Activated CD8-positive, alpha-beta memory T cell treated with anti-CD3 and anti-CD28 coated beads for 36 hours (primary cell): ENCODE data around the gene LRRC19. TPM values are rescaled to one million over a fixed set of nuclear protein-coding genes. Genes with fewer than 3 reads are reported as not detected.

Experiments
- CTCF ChIA-PET: fragments of 350-600 bp; sonication (Branson Sonifier 250); formaldehyde crosslinking; loops from one replicate; lab custom pipeline; 2021; ENCODE audit warnings: antibody characterized with exemption; lab: Charles Lee
- POLR2A ChIA-PET: fragments of 350-600 bp; sonication (Branson Sonifier 250); formaldehyde crosslinking; loops from one replicate; lab custom pipeline; 2021; ENCODE audit warnings: antibody characterized with exemption; lab: Charles Lee
- total RNA-seq, 2 experiments: library from RNA; stranded (reverse); gene quantifications; one replicate each; pipeline ENCODE4 v1.2.3, GENCODE V29; 2021

Gene LRRC19
- total RNA-seq, 2 experiments from 2014 or later = not detected

DNA sequence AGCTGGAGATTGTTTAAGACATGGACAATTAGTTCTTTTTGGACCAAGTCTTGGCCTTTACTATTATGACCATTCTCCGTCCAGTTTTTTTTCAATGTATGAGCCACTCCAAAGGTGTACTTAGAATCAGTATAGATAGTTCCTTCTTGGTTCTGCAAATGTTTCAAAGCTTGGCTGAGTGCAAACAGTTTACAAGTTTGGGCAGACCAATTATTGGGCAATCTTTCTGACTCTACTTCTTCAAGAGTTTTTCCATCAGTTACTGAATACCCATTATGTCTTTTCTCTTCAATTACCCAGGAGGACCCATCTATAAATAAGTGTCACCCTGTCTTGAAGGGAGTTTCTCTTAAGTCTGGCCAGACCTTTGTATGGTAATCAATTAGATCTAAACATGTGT, 33.8 kb downstream of the LRRC19 start:
- CTCF ChIA-PET = no interaction called here

GRCh38 chr9:26956860-26957233, 48.6 kb downstream of the LRRC19 start:
- POLR2A ChIA-PET = interaction anchor here (1.8 to 2.5 kb wide), 2 partner anchors 10 to 64 kb away, joined by 11 to 20 read pairs; partner anchors contain the start of genes CAAP1 and PLAA
- CTCF ChIA-PET = no interaction called here

More for the DNA sequence above, 33.8 kb downstream of the LRRC19 start:
- POLR2A ChIA-PET = no interaction called here

- ChIA-PET POLR2A (interaction anchor here (1.4 to 2.5 kb wide), 3 partner anchors 9 to 64 kb away, joined by 7 to 20 read pairs (median 11); partner anchors contain the start of genes CAAP1 and PLAA), CTCF (interaction anchor here (1.0 kb wide), 1 partner anchor 9 kb away, joined by 3 read pairs; the partner anchor contains the start of gene PLAA)
Measured at GRCh38 chr9:26955921-26956859, 49.3 kb downstream of the LRRC19 start, which contains the start of gene IFT74. Gene IFT74, plus strand, starts transcription at chr9:26956412. Its CDS starts 5,556 bp downstream, at chr9:26961968.

DNA sequence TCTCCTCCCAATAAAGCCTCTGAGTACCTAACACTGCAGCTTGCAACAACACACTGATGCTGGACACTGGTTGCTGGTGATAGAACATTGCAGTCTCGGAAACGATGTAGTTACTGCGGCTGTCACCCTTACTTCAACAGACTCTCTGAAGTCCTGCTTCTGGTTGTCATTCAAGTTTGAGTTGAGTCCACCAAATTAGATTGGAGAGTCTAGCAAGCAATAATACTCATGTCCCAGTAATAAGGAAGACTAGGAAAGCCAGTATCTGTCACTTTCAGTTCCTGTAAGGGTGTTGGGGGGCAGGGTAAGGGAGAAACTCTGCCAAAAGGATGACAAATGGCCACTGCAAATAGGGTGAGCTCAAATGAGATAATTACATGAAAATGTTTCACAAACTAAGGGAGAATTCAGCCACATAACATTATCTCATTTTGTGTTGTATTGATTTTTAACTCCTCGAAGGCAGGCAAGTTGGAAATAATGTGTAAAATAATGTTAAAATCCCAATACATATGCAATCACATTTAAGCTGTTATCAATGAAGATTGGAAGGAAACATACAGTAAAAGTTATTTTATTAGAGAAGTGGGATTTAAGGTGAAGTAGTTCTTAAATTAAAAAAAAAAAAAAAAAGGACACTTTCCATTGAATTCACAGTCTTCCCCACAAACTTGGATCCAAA, 50.1 kb downstream of the LRRC19 start:
- ChIA-PET POLR2A (interaction anchor here (1.4 to 2.5 kb wide), 3 partner anchors 8 to 63 kb away, joined by 7 to 20 read pairs (median 11); partner anchors contain the start of genes CAAP1 and PLAA), CTCF (interaction anchor here (1.0 kb wide), 1 partner anchor 8 kb away, joined by 3 read pairs; the partner anchor contains the start of gene PLAA)

DNA sequence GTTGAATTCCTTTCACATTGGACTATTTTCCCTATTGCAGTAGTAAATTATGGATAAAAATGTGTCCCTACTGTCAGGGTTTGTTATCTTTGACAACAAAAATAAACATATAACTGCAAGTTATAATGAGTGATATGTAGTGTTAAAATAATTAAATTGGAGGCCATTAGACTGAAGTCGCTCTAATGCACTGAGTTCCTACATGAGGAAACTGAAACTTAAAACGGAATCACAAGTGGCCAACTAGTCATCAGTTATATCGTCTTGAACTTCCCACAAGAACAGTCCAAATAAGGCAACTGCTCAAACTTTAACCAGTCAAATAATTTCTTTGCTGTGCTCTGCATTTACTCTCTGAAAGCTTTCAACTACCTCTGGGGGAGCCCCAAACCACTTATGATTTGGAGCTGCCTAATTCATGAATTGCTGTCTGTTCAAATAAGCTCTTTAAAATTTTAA, 51.4 kb downstream of the LRRC19 start:
- CTCF ChIA-PET = no interaction called here

DNA sequence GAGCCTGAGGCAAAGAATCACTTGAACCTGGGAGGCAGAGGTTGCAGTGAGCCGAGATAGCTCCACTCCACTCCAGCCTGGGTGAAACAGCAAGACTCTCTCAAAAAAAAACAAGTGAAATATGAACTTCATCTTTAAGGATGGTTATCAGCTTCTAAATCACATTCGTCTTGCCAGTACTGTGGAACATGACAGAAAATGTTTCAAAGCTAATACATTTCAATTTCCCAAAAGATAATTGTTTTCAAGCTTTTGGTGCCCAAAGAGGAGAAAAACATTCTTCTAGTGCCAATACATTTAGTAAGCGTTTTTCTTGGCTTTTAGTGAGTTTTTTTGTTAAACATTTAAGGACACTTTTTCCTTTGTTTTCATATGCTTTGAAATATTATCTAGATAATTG, 53.7 kb downstream of the LRRC19 start:
- CTCF ChIA-PET = no interaction called here
- POLR2A ChIA-PET = no interaction called here

More for the DNA sequence above, 51.4 kb downstream of the LRRC19 start:
- POLR2A ChIA-PET = no interaction called here

- POLR2A ChIA-PET = interaction anchor here (0.6 kb wide), 1 partner anchor 611 kb away, joined by 4 read pairs; no protein-coding TSS in a partner anchor
Measured at GRCh38 chr9:26950521-26950920, 55.0 kb downstream of the LRRC19 start.

DNA sequence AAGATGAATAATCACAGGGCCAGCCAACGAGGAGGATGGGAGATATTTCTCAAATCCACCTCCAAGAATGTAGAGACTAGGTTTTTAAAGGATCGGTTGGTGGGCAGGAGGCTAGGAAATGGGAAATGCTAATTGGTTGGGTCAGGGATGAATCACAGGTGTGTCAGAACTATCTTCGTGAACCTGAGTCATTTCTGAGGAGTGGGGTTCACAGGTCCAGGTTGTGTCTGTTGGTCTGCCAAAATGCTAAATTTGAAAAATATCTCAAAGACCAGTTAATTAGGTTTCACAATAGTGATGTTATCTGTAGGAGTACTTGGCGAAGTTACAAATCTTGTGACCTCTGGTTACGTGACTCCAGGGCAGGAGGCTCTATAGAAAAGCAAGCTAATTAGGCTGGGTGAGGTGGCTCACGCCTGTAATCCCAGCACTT, 55.8 kb downstream of the LRRC19 start:
- ChIA-PET CTCF (no interaction called here), POLR2A (no interaction called here)

More at GRCh38 chr9:26950521-26950920, 55.0 kb downstream of the LRRC19 start:
- CTCF ChIA-PET = no interaction called here

- CTCF ChIA-PET = interaction anchor here (0.9 kb wide), 1 partner anchor 8 kb away, joined by 3 read pairs; no protein-coding TSS in a partner anchor
- POLR2A ChIA-PET = interaction anchor here (2.3 to 2.6 kb wide), 2 partner anchors 8 to 55 kb away, joined by 10 to 20 read pairs; partner anchors contain the start of genes CAAP1 and IFT74
Measured at GRCh38 chr9:26947736-26948135, 57.7 kb downstream of the LRRC19 start.

- POLR2A ChIA-PET = interaction anchor here (2.3 to 2.6 kb wide), 2 partner anchors 9 to 54 kb away, joined by 10 to 20 read pairs; partner anchors contain the start of genes CAAP1 and IFT74
- CTCF ChIA-PET = interaction anchor here (0.8 to 0.9 kb wide), 2 partner anchors 9 to 59 kb away, joined by 3 read pairs; no protein-coding TSS in a partner anchor
Measured at GRCh38 chr9:26946753-26947727, 58.4 kb downstream of the LRRC19 start, which contains the start of gene PLAA. Gene PLAA, minus strand, starts transcription at chr9:26947242. Its CDS starts 197 bp downstream, at chr9:26947045.

GRCh38 chr9:26945591-26945990, 59.9 kb downstream of the LRRC19 start:
- CTCF ChIA-PET = no interaction called here
- POLR2A ChIA-PET = interaction anchor here (1.0 to 2.6 kb wide), 2 partner anchors 10 to 53 kb away, joined by 3 to 20 read pairs; partner anchors contain the start of genes CAAP1 and IFT74

Other genes with a start within 250 kb of the LRRC19 start
- gene CAAP1, start 112.9 kb downstream of the LRRC19 start, total RNA-seq = 10 to 100 TPM; 18.3 to 19.3 TPM
- 10 to 100 TPM; 39.3 to 41.3 TPM for gene PLAA, start 58.4 kb downstream of the LRRC19 start, total RNA-seq
- gene IFT74, start 49.3 kb downstream of the LRRC19 start, total RNA-seq = 10 to 100 TPM; 10.1 to 11.4 TPM
- gene TEK, start 103.6 kb upstream of the LRRC19 start, total RNA-seq = not detected